NCI-H2171 (cell line): ENCODE measurements around the gene UBE2C.
"Not testable (repeated sequence)": the region's sequence is repeated elsewhere in the genome, so short reads cannot be mapped to it uniquely, and the experiment has no call there.

ENCODE experiments used
- DNase-seq: peaks from one replicate; lab custom pipeline; 2025; lab: John Stamatoyannopoulos, UW

Gene UBE2C

DNA sequence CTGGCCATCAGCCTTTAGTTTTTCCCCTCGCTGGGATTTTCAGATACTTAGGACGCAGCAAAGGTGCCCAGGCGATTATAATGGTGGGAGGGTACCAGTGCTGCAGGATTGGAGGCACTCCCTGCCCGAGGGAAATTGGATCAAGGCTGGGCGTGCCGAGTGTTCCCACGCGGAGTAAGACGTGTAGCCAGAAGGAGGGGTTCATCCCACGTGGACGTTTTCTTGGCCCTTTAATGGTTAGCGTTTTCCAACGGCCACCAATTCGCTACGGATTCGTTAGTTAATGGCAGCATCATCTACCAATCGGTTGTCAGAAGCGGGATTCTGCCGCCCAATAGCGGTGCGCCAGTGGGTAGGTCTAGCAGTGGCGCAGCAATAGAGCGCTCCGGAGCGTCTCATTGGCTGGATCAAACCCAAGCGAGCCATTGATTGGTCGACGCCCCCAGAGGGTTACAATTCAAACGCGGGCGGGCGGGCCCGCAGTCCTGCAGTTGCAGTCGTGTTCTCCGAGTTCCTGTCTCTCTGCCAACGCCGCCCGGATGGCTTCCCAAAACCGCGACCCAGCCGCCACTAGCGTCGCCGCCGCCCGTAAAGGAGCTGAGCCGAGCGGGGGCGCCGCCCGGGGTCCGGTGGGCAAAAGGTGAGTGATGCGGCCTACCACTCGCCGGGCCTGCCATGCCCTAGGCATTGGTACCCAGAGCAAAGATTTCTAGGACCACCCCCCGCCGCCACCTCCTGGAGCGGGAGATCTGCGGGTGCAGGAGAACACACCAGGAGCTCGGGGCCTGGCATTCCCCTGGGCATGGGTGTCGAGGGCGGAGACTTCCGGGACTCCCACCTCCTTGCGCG is at the start of gene UBE2C:
Gene UBE2C (plus strand): TSS at position 488 of the 849 bp plus-strand sequence. CDS start 52 bp downstream, at position 540.
- peak; percentile 100 for DNase-seq

- not testable (repeated sequence) for DNase-seq
Measured at GRCh38 chr20:45764618-45765282, 47.7 kb upstream of the UBE2C start.

GRCh38 chr20:45765307-45765875 is 47.1 kb upstream of the UBE2C start:
- DNase-seq = no peak

DNA sequence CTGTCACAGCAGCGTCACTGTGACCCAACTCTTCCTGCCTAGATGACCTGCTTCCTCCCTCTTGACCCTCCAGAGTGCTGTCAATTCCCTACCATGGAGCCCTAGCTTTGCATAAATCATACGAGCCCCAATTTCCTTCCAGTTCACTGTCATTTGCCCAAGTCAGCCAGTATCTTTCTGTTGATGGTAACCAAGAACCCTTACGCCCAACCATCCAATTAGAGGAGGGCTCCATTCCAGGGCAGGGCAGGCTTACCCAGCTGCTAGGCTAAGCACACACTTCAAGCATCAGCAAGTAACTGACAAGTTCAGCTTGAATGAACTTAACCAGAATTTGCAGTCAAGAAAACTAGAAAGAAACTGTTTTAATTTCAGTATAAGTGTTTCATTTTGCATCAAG is 46.5 kb upstream of the UBE2C start:
- no peak for DNase-seq

- DNase-seq = no peak
Measured at GRCh38 chr20:45768479-45768878, 44.0 kb upstream of the UBE2C start.

DNA sequence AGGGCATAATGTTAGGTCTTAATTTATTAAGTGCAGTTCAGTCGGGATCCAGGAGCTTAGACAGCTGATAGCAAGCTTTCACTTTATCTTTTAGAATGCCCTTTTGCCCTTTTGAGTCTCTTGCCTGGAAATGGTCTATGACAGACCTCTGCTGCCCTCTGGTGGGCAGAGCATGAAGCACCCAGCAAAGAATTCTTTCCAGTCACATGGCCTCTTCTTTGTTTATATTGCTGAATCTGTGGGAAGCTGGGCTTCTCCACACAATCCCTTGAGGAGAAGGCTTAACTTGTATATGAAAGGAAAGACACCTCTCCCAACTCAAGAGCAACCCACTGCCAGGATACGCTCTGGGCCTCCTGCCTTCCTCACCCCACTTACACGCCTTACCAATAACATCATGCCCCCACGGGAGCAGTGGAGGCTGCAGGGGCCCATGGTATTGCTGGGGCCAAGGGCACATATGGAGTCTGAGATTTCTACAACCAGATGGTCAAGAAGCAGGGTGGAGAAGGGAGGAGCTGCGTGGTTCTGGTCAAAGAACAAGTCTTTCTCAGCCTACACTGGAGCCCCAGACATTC is 41.2 kb upstream of the UBE2C start:
- DNase-seq = peak; percentile 72

- no peak for DNase-seq
Measured at GRCh38 chr20:45772693-45773092, 39.8 kb upstream of the UBE2C start.

GRCh38 chr20:45774945-45775344 is 37.5 kb upstream of the UBE2C start:
- no peak for DNase-seq

DNA sequence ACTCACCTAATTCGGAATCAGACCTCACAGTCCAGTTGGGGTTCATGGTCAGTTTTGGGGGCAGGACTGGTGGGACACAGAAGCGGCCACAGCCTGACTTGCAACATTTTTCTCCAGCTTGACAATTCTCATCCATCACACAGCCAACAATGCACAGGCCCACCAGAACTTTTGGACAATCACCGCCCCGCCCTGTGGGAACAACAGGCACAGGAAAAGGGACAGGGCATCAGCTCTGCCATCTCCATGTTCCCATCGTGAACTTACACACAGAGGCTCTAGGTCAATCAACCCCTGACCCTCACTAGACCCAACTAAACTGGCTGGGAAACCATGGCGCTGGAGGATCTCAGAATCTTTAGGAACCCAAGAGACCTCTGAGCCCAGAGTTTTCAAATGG is 37.0 kb upstream of the UBE2C start:
- DNase-seq = no peak

- no peak for DNase-seq
Measured at GRCh38 chr20:45776931-45777330, 35.5 kb upstream of the UBE2C start.

DNA sequence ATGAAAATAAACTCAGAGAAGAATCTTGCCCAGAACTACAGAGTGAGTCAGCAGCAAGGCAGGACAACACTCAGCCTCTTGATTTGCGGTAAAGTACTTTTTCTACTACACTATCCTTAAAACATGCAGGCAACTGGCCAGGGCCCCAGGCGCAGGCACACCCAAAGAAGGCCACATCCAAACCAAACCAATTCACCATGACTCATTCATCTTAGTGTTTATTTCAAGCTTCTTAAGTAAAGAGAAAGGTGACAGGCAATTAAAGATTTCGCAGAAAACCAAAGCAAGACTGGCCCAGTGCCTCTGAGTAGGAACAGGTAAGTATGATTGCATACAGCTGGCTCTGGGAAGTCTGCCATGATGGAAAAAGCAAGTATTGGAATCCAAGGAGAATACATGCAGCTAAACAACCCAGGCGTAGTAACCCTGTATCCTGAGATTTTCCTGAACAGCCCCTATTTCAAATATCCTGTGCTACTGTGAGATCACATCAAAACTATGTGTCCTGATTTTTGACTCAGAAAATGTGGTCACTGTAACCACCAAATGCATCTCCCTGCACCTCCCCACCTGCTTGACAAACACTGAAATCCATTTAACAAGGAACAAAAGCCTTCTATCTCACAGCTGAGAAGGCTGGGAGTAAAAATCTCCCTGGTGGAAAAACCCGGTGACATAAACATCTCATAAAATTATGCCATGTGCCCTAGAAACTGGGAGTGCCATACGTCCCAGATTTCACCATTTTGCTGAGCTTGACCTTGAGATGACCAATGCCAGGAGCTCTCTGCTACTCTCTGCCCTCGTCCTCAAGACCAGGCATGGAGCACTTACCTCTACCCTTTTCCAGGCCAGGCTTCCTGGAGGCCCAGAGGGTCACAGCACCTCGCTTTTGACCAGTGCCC is 33.2 kb upstream of the UBE2C start:
- no peak for DNase-seq

DNA sequence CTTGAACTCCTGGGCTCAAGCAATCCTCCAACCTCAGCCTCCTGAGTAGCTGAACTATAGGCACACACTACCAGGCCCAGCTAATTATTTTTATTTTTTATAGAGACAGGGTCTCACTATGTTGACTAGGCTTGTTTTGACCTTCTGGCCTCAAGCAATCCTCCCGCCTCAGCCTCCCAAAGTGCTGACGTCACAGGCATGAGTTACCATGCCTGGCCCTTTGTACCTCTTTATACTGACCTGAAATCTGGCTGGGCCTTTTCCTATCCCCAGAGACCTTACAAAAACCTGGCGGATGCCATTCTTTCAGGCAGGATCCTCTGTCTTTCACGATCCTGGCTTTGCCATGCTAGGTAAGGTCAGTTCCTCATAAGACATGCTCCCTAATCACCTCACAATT is 32.3 kb upstream of the UBE2C start:
- no peak for DNase-seq

DNA sequence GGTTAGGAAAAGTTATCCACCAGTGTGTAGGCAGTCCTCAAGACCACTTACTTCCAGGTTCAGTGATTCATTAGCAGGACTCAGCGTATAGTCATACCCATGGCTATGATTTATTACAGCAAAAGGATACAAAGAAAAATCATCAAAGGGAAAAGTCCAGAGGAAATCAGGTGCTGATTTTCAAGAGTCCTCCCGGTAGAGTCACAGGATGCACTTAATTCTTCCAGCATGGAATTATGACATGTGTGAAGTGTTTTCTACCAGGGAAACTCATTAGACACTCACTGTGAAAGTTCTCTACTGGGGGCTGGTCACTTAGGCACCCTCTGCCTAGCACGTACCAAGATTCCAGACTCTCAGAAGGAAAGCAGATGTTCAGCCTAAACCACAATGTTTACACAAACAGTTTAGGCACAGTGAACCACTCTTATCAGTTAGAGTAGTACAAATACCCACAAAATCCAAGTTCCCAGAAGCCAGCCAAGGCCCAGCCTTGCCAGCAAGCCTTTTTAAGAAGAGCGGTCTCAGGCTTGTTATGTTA is 31.0 kb upstream of the UBE2C start:
- no peak for DNase-seq

- DNase-seq = no peak
Measured at GRCh38 chr20:45782890-45783289, 29.6 kb upstream of the UBE2C start.

DNA sequence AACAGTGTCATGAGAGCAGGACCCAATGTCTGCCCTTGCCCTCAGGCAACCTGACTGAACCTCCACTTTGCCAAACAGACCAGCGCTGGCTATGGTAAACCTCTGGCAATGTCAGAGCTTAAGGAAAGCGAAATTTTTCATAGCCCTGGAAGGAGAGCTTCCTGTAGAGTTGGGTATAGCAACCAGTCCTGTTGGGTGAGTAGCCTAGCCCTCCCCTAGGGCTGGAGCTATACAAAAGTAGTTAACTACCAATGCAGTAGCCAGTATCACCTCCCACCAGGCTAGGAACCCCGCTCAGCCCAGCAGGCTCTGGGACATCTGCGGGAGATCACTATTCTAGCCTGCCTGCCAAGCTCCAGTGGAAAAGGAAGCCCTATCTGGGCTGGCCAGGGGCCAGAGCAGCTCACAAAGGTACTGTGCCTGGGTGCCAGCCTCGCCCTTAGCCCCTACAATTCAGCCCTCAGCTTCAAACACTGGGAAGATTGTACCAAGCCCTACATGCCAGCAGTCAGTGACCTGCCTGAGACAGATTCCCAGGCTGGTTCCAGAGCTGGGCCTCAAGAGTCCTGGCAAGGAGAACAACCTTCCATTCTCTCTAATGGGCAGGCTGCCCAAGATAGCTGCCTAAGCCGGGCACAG is 28.7 kb upstream of the UBE2C start:
- DNase-seq = no peak

DNA sequence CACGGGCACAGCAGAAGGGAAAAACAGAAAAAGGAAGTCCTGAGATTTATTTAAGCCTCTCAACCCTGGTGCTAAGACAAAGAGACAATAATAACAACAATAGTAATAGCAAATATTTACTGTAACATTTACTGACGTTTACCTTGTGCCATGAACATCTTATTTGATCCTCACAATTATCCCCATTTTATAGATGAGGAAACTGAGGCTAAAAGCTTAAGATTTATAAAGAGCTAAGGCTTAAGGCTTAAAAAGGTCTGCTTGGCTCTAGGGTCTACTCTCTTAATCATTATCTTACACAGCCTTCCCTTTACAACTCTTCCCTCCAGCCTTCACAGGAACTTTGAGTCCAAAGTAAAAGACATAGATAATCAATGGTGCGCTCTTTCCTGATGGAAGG is 24.1 kb upstream of the UBE2C start:
- no peak for DNase-seq

- DNase-seq = no peak
Measured at GRCh38 chr20:45792317-45793118, 19.9 kb upstream of the UBE2C start.

GRCh38 chr20:45796337-45797065 is 15.9 kb upstream of the UBE2C start:
- DNase-seq = no peak

DNA sequence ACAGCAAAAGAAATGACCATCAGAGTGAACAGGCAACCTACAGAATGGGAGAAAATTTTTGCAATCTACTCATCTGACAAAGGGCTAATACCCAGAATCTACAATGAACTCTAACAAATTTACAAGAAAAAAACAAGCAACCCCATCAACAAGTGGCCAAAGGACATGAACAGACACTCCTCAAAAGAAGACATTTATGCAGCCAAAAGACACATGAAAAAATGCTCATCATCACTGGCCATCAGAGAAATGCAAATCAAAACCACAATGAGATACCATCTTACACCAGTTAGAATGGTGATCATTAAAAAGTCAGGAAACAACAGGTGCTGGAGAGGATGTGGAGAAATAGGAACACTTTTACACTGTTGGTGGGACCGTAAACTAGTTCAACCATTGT is 14.9 kb upstream of the UBE2C start:
- DNase-seq = not testable (repeated sequence)
